Measurements from ENCODE around the gene FOS. TPM values are rescaled to one million over a fixed set of nuclear protein-coding genes. Genes with fewer than 3 reads are reported as not detected.

The FOS gene
- total and polyA plus RNA-seq, 2 of the 13 experiments (the other 11 are each of a cell fraction or from before 2014, with no cell fraction given): 15.9 to 24.2 TPM

DNA sequence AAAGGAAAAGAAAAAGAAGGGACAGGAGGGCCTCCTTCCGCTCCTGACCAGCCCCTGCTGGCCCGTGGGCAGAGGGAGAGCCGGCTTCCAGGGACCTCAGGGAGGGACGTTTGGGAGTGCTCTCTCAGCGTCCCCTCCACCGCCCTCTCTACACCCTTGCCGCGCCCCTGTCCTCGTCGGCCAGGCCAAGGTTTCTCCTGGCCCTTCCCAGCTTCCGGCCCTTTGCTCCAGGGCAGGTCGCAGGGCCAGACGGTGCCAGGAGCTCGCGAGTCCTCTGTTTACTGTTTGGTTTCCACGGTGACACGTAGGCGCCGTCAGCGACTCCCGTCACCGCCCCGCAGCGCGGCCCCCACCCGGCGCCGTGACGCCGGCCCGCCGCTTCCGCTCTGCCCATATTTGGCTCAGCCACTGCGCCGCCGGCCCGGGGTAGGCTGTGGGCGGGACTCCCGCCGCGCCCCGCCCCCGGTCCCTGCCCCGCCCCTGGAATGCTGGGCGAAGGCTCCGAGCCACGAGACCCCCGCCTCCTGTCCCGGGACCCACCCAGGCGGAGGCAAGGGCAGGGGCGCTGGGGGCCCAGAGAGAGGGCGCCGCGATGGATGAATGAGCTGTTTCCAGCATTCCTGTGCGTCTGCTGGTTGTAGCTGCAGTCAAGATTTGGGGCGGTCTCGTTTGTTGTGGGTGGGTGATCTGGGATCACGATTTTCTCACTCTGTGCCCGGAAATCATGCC, 15.5 kb downstream of the FOS start (continued):
- TF ChIP-seq, protein P1, sequence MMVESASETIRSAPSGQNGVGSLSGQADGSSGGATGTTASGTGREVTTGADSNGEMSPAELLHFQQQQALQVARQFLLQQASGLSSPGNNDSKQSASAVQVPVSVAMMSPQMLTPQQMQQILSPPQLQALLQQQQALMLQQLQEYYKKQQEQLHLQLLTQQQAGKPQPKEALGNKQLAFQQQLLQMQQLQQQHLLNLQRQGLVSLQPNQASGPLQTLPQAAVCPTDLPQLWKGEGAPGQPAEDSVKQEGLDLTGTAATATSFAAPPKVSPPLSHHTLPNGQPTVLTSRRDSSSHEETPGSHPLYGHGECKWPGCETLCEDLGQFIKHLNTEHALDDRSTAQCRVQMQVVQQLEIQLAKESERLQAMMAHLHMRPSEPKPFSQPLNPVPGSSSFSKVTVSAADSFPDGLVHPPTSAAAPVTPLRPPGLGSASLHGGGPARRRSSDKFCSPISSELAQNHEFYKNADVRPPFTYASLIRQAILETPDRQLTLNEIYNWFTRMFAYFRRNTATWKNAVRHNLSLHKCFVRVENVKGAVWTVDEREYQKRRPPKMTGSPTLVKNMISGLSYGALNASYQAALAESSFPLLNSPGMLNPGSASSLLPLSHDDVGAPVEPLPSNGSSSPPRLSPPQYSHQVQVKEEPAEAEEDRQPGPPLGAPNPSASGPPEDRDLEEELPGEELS (CRISPR knock-in tag; IDR thresholded peaks at IDR 0.05): peak; percentile 41; the same call in 1 of the 2 replicates
- TF ChIP-seq PHF8 (CRISPR knock-in tag; IDR thresholded peaks at IDR 0.05) (peak; percentile 75), ZNF564 (CRISPR knock-in tag; IDR thresholded peaks at IDR 0.05) (no peak), ZFP90 (CRISPR knock-in tag; IDR thresholded peaks at IDR 0.05; ENCODE audit: borderline replicate concordance) (no peak), GABPA (IDR thresholded peaks at IDR 0.05; ENCODE audit: low read depth, low read length) (0 out of 2 replicates have a peak, but pooled peaks have one; percentile 25), GABPA (CRISPR knock-in tag; IDR thresholded peaks at IDR 0.05; ENCODE audit: low read depth) (peak; percentile 72), TARDBP (CRISPR knock-in tag; IDR thresholded peaks at IDR 0.05) (peak; percentile 79), HDAC1 (CRISPR knock-in tag; IDR thresholded peaks at IDR 0.05) (peak; percentile 79), HDAC2 (CRISPR knock-in tag; IDR thresholded peaks at IDR 0.05) (peak; percentile 70), ZNF891 (CRISPR knock-in tag; IDR thresholded peaks at IDR 0.05) (0 out of 2 replicates have a peak, but pooled peaks have one; percentile 49), KAT7 (CRISPR knock-in tag; IDR thresholded peaks at IDR 0.05; ENCODE audit: borderline replicate concordance) (no peak), SP1 (IDR thresholded peaks at IDR 0.05) (no peak), SP1 (CRISPR knock-in tag; IDR thresholded peaks at IDR 0.05) (peak; percentile 62), TEAD3 (CRISPR knock-in tag; optimal IDR thresholded peaks at IDR 0.05; ENCODE audit: borderline replicate concordance) (peak; percentile 89), ZBTB20 (CRISPR knock-in tag; IDR thresholded peaks at IDR 0.05; ENCODE audit: borderline replicate concordance, low read depth) (no peak; the same call in 1 of the 2 replicates), JDP2 (CRISPR knock-in tag; IDR thresholded peaks at IDR 0.05; ENCODE audit: borderline replicate concordance) (no peak), ZNF510 (CRISPR knock-in tag; IDR thresholded peaks at IDR 0.05; ENCODE audit: low read depth) (no peak), ZNF121 (CRISPR knock-in tag; IDR thresholded peaks at IDR 0.05) (0 out of 2 replicates have a peak, but pooled peaks have one; percentile 36), MBNL3 (CRISPR knock-in tag; conservative IDR thresholded peaks at IDR 0.05) (no peak), ASH2L (IDR thresholded peaks at IDR 0.05; ENCODE audit: insufficient read length, low read depth, low read length) (no peak)
- TF ChIP-seq, protein P2, sequence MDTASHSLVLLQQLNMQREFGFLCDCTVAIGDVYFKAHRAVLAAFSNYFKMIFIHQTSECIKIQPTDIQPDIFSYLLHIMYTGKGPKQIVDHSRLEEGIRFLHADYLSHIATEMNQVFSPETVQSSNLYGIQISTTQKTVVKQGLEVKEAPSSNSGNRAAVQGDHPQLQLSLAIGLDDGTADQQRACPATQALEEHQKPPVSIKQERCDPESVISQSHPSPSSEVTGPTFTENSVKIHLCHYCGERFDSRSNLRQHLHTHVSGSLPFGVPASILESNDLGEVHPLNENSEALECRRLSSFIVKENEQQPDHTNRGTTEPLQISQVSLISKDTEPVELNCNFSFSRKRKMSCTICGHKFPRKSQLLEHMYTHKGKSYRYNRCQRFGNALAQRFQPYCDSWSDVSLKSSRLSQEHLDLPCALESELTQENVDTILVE (CRISPR knock-in tag; IDR thresholded peaks at IDR 0.05): peak; percentile 53; the same call in 1 of the 2 replicates
- TF ChIP-seq, protein P3, sequence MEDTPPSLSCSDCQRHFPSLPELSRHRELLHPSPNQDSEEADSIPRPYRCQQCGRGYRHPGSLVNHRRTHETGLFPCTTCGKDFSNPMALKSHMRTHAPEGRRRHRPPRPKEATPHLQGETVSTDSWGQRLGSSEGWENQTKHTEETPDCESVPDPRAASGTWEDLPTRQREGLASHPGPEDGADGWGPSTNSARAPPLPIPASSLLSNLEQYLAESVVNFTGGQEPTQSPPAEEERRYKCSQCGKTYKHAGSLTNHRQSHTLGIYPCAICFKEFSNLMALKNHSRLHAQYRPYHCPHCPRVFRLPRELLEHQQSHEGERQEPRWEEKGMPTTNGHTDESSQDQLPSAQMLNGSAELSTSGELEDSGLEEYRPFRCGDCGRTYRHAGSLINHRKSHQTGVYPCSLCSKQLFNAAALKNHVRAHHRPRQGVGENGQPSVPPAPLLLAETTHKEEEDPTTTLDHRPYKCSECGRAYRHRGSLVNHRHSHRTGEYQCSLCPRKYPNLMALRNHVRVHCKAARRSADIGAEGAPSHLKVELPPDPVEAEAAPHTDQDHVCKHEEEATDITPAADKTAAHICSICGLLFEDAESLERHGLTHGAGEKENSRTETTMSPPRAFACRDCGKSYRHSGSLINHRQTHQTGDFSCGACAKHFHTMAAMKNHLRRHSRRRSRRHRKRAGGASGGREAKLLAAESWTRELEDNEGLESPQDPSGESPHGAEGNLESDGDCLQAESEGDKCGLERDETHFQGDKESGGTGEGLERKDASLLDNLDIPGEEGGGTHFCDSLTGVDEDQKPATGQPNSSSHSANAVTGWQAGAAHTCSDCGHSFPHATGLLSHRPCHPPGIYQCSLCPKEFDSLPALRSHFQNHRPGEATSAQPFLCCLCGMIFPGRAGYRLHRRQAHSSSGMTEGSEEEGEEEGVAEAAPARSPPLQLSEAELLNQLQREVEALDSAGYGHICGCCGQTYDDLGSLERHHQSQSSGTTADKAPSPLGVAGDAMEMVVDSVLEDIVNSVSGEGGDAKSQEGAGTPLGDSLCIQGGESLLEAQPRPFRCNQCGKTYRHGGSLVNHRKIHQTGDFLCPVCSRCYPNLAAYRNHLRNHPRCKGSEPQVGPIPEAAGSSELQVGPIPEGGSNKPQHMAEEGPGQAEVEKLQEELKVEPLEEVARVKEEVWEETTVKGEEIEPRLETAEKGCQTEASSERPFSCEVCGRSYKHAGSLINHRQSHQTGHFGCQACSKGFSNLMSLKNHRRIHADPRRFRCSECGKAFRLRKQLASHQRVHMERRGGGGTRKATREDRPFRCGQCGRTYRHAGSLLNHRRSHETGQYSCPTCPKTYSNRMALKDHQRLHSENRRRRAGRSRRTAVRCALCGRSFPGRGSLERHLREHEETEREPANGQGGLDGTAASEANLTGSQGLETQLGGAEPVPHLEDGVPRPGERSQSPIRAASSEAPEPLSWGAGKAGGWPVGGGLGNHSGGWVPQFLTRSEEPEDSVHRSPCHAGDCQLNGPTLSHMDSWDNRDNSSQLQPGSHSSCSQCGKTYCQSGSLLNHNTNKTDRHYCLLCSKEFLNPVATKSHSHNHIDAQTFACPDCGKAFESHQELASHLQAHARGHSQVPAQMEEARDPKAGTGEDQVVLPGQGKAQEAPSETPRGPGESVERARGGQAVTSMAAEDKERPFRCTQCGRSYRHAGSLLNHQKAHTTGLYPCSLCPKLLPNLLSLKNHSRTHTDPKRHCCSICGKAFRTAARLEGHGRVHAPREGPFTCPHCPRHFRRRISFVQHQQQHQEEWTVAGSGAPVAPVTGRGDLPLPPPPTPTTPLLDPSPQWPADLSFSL (CRISPR knock-in tag; IDR thresholded peaks at IDR 0.05): no peak; the same call in 1 of the 2 replicates
